Right renal cortex interstitium (tissue), 3 donors: Measurements from ENCODE around the gene ZNF474. TPM values are rescaled to one million over a fixed set of nuclear protein-coding genes. Genes with fewer than 3 reads are reported as not detected.
A peak's percentile ranks its signal among the peaks of the same experiment; 100 is the strongest.

Experiments used
- DNase-seq, 3 donors: peaks; one replicate each; pipeline ENCODE4 v3.0.0-alpha.2; 2013; ENCODE audit warnings: low read depth in 3 of 3, low spot score in 2 of 3
- polyA plus RNA-seq, 3 donors: library from polyadenylated mRNA; unstranded; fragments of 120-200 nt; gene quantifications; one replicate each; pipeline ENCODE4 v1.2.1, GENCODE V29; 2013; ENCODE audit not compliant: insufficient read length in 3 of 3

ZNF474 gene
- polyA plus RNA-seq, 3 donors: 0.65 to 0.91 (median 0.71) TPM

DNA sequence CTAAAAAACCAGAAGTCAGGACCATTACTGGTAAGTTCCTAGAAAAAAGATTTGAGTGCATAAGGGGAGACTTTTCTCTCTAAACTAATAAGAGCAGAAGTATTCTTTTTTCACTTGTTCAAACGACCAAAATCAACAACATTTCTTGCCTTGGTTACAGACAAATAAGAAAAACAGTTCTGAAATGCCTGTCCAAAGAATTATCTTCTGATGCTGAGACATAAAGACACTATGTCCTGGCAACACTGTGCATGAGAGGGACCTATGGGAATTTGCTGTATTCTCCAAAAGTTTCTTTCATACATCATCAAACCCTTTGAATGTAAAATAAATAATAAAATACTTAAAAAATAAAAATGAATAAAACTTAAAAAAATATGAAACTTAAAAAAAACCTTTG is 50.4 kb downstream of the ZNF474 start:
- DNase-seq: no peak

DNA sequence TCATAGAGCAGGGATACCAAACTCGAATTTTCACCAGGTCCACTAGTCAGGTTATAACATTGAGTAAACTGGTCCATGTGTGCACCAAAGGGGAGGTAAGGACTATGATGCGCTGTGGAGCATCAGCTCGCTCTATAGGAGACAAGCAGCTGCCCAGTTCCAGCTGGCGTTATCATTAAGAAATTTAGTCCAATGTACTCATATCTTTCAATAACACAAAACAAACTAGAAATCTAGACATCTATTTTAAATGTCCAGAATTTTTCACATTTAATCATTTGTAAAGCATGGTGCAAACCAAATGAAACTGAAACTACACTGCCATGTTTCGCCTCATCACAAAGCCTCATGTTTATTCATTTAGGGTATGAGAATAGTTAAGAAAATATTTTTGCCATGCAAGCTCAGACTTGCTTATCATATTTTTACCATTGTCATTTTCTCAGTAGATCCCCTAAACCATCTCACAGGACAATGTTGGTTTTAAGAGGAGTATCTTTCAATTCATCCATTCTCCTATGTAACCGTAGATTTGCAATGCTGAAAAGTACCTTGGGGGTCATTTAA is 50.9 kb downstream of the ZNF474 start:
- no peak for DNase-seq

GRCh38 chr5:122180863-122181548 is 51.7 kb downstream of the ZNF474 start:
- DNase-seq: no peak

- DNase-seq: no peak
Measured at GRCh38 chr5:122181863-122182262, 52.5 kb downstream of the ZNF474 start.

- DNase-seq: no peak
Measured at GRCh38 chr5:122182491-122182921, 53.2 kb downstream of the ZNF474 start.

- no peak for DNase-seq
Measured at GRCh38 chr5:122183098-122183787, 53.9 kb downstream of the ZNF474 start.

- no peak for DNase-seq
Measured at GRCh38 chr5:122183788-122184170, 54.4 kb downstream of the ZNF474 start.

GRCh38 chr5:122184676-122185255 is 55.4 kb downstream of the ZNF474 start:
- DNase-seq: no peak

GRCh38 chr5:122187426-122187825 is 58.1 kb downstream of the ZNF474 start:
- DNase-seq: no peak

GRCh38 chr5:122190156-122190555 is 60.8 kb downstream of the ZNF474 start:
- no peak for DNase-seq

- peak; percentile 65 to 71 (median 67) for DNase-seq
Measured at GRCh38 chr5:122192497-122193496, 63.5 kb downstream of the ZNF474 start.

DNA sequence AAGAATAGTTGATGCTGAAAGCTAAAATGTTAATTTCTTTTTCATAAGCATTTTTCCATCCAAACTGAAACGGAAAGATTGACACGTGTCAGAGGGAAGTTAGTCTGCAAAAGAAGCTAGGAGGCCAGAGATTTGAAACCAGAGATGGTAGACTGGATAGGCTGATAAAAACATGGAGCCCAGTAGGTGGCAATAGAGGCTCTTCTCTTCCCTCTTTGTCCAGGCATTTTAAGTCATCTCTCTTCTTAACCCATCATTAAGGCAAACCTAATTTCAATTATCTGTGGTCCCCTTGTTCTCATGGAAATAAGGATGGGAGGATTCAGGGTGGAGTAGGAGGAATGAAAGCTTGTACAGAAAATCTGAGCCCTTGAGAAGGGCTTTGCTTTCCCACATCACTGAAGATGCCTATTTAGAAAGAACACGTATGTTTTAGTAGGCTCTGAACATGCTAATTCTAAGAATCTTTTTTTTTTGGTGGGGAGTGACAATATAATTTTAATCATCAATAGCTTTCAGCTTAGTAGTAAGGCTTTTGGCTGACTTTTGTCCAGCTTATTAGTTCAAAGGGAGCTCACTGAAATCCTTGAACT is 66.6 kb downstream of the ZNF474 start:
- DNase-seq: no peak

DNA sequence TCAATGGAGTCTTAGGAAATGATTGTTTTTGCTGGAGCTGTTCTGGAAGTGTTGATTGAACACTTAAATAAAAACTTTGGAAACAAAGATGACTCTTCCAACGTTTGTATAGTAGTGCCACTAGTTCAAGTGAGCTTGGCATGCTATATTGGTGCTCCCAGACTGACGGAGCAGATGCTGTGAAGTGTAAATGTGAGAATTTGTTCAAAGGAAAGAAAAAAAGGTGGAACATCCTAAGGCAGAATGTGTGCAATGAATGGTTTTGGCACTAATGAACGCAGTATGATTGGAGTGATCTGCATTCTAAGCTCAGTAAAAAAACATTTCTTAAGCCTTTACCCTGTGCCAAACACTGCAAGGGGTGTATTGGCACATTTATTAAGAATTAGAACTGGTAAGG is 69.8 kb downstream of the ZNF474 start:
- no peak for DNase-seq

GRCh38 chr5:122200450-122200849 is 71.1 kb downstream of the ZNF474 start:
- no peak for DNase-seq

- no peak for DNase-seq
Measured at GRCh38 chr5:122200865-122201264, 71.5 kb downstream of the ZNF474 start.

DNA sequence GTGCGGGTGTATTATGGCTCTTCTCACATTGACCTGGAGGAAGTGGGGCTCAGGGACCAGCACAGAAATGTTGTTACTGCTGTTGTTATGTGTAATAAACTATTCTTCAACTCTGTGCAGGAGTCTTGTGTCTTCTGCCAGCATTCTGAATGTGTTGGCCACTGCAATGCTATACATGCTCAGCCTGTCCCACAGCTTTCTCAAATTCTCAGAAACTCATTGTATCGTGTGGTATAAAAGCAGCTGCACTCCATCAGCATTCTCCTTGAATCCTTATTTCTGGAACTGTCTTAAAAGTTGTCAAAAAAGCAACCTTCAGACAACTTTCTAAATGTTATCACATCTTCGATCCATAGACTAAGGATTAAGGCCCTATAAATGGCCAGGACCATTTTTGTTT is 72.0 kb downstream of the ZNF474 start:
- no peak for DNase-seq

GRCh38 chr5:122202952-122203351 is 73.6 kb downstream of the ZNF474 start:
- DNase-seq: no peak
